Esophagus squamous epithelium (tissue), 5 donors: Measurements from ENCODE around the gene KLHL33. TPM values are rescaled to one million over a fixed set of nuclear protein-coding genes. Genes with fewer than 3 reads are reported as not detected.
"Not testable (repeated sequence)": the region's sequence is repeated elsewhere in the genome, so short reads cannot be mapped to it uniquely, and the experiment has no call there.

Experiments
- DNase-seq: peaks from one replicate; lab custom pipeline; 2025; lab: John Stamatoyannopoulos, UW
- H3K27ac ChIP-seq, 4 donors: fragments of 200-600 bp; sonication (generic); one replicate each; pipeline ENCODE4 v1.5.1; 2016 to 2019; ENCODE audit warnings: mild to moderate bottlenecking in 1 of 4
- H3K27me3 ChIP-seq, 4 donors: fragments of 200-600 bp; sonication (generic); 1 replicate in 3 of 4; 2 replicates in 1 of 4; pipeline versions ENCODE4 v1.5.1 to v1.6.0; 2017 to 2021; ENCODE audit warnings: antibody characterized with exemption in 1 of 4
- H3K36me3 ChIP-seq, 3 donors: fragments of 200-600 bp; sonication (generic); one replicate each; pipeline ENCODE4 v1.5.1; 2016 to 2019
- H3K4me1 ChIP-seq, 3 donors: fragments of 200-600 bp; sonication (generic); one replicate each; pipeline ENCODE4 v1.5.1; 2017 to 2019
- H3K4me3 ChIP-seq, 4 donors: fragments of 200-600 bp; sonication (generic); 1 replicate in 3 of 4; 2 replicates in 1 of 4; pipeline ENCODE4 v1.5.1; 2016 to 2019; ENCODE audit warnings: mild to moderate bottlenecking in 2 of 4, moderate library complexity in 1 of 4
- H3K9me3 ChIP-seq, 3 donors: fragments of 200-600 bp; sonication (generic); one replicate each; pipeline ENCODE4 v1.5.1; 2016 to 2019
- CTCF ChIP-seq, 6 experiments: fragments of 450-650 bp in 4 of 6; fragments of 200-600 bp in 2 of 6; sonication (generic) in 2 of 6; IDR thresholded peaks; one replicate each; pipeline ENCODE4 v1.5.1; 2016 to 2019; ENCODE audit warnings: antibody characterized with exemption in 6 of 6, mild to moderate bottlenecking in 4 of 6, moderate library complexity in 4 of 6
- POLR2A ChIP-seq, 4 donors: fragments of 450-650 bp; IDR thresholded peaks; one replicate each; pipeline ENCODE4 v1.6.1; 2017; ENCODE audit warnings: antibody characterized with exemption in 4 of 4, mild to moderate bottlenecking in 4 of 4, moderate library complexity in 3 of 4
- WGBS, 2 donors: methylation state at CpG; one replicate each; pipeline ENCODE4 v1.1.5; 2018; 5-methylcytosine and 5-hydroxymethylcytosine counted together
- intact Hi-C: fragments of 100-400 bp; cut with DNase I; formaldehyde crosslinking; loops from one replicate; pipeline ENCODE4 v1.15.0; 2022
- total RNA-seq, 4 donors: library from RNA; depleted of rRNA; stranded (reverse); fragments of >200 nt; gene quantifications; one replicate each; pipeline ENCODE4 v1.1.0, GENCODE V29; 2016
- donor health status: DM: yes; HTN: yes; CAD: no.

KLHL33 gene
- total RNA-seq, 4 donors from 2014 or later = 0.57 TPM; not detected in 3

- H3K36me3 ChIP-seq = peaks cover 17 to 73% (median 56%) of the 10 kb centered on the region in 3 donors
- H3K4me3 ChIP-seq = no peak overlapping the region
- TF ChIP-seq POLR2A (IDR thresholded peaks at IDR 0.05) (no peak), CTCF (IDR thresholded peaks at IDR 0.05) (no peak)
- no peak overlapping the region for H3K27ac ChIP-seq
- H3K27me3 ChIP-seq = no peaks in the 10 kb centered on the region
- 92 to 94% methylated on average over 5 of the region's 5 CpGs for WGBS, 2 donors
- H3K9me3 ChIP-seq = no peaks in the 10 kb centered on the region
- no peak for DNase-seq
- intact Hi-C loops = no loop called here
- no peaks in the 10 kb centered on the region for H3K4me1 ChIP-seq
These were observed 10.9 kb upstream of the KLHL33 start for GRCh38 chr14:20446889-20447288.

- DNase-seq, intact Hi-C loops, H3K9me3 ChIP-seq, H3K27me3 ChIP-seq, H3K27ac ChIP-seq, H3K4me1 ChIP-seq, H3K4me3 ChIP-seq: not testable (repeated sequence)
- 86 to 92% methylated on average over 2 of the region's 4 CpGs for WGBS, 2 donors
- H3K36me3 ChIP-seq = peaks cover 12 to 41% (median 26%) of the 10 kb centered on the region in 3 donors
These were observed 7.7 kb upstream of the KLHL33 start for GRCh38 chr14:20443650-20444049.

- H3K4me3 ChIP-seq = no peak overlapping the region
- intact Hi-C loops = no loop called here
- H3K27me3 ChIP-seq = peaks cover 0 to 7% (median 0%) of the 10 kb centered on the region in 4 donors
- DNase-seq = no peak
- H3K36me3 ChIP-seq = peaks cover 0 to 19% (median 6%) of the 10 kb centered on the region in 3 donors
- no peaks in the 10 kb centered on the region for H3K9me3 ChIP-seq
- TF ChIP-seq POLR2A (IDR thresholded peaks at IDR 0.05) = no peak
- no peak for TF ChIP-seq CTCF (IDR thresholded peaks at IDR 0.05)
- no peak overlapping the region for H3K27ac ChIP-seq
- 76 to 84% methylated on average over 2 of the region's 2 CpGs for WGBS, 2 donors
- no peaks in the 10 kb centered on the region for H3K4me1 ChIP-seq
These were observed 5.5 kb upstream of the KLHL33 start for GRCh38 chr14:20441461-20441860.

- Histone ChIP-seq H3K4me1 (peaks cover 0 to 2% (median 0%) of the 10 kb centered on the region in 3 donors), H3K27me3 (peaks cover 0 to 12% (median 0%) of the 10 kb centered on the region in 4 donors), H3K9me3 (no peaks in the 10 kb centered on the region), H3K27ac (no peak overlapping the region), H3K4me3 (no peak overlapping the region), H3K36me3 (peaks cover 0 to 13% (median under 1%) of the 10 kb centered on the region in 3 donors)
- DNase-seq = no peak
- TF ChIP-seq POLR2A (IDR thresholded peaks at IDR 0.05) (no peak), CTCF (IDR thresholded peaks at IDR 0.05) (no peak)
- intact Hi-C loops = no loop called here
- WGBS, 2 donors = 53 to 92% methylated on average over 3 of the region's 5 CpGs
These were observed 4.9 kb upstream of the KLHL33 start for GRCh38 chr14:20440882-20441281.

- no peaks in the 10 kb centered on the region for H3K9me3 ChIP-seq
- TF ChIP-seq POLR2A (IDR thresholded peaks at IDR 0.05) (no peak), CTCF (IDR thresholded peaks at IDR 0.05) (no peak)
These were observed 4.5 kb upstream of the KLHL33 start for GRCh38 chr14:20440465-20440864.

GRCh38 chr14:20438664-20439063, 2.7 kb upstream of the KLHL33 start:
- no peaks in the 10 kb centered on the region for H3K36me3 ChIP-seq
- H3K27ac ChIP-seq = no peak overlapping the region
- no peak overlapping the region for H3K4me3 ChIP-seq
- no peak for DNase-seq
- 80 to 85% methylated on average over 6 to 7 of the region's 7 CpGs for WGBS, 2 donors
- no peak for TF ChIP-seq POLR2A (IDR thresholded peaks at IDR 0.05)
- no peak for TF ChIP-seq CTCF (IDR thresholded peaks at IDR 0.05)
- peaks cover 0 to 27% (median 0%) of the 10 kb centered on the region in 4 donors for H3K27me3 ChIP-seq
- no peaks in the 10 kb centered on the region for H3K9me3 ChIP-seq
- intact Hi-C loops = no loop called here
- peaks cover 0 to 21% (median 0%) of the 10 kb centered on the region in 3 donors for H3K4me1 ChIP-seq

More at GRCh38 chr14:20440465-20440864, 4.5 kb upstream of the KLHL33 start:
- H3K27me3 ChIP-seq = peaks cover 0 to 16% (median 0%) of the 10 kb centered on the region in 4 donors
- intact Hi-C loops = no loop called here
- peaks cover 0 to 6% (median 0%) of the 10 kb centered on the region in 3 donors for H3K4me1 ChIP-seq
- no peak overlapping the region for H3K27ac ChIP-seq
- WGBS, 2 donors = 82 to 84% methylated on average over 5 of the region's 5 CpGs
- peaks cover 0 to 9% (median 0%) of the 10 kb centered on the region in 3 donors for H3K36me3 ChIP-seq
- no peak for DNase-seq
- no peak overlapping the region for H3K4me3 ChIP-seq
